ACHN (cell line): ENCODE measurements around the gene AQP5.

Experiments
- DNase-seq: peaks from one replicate; pipeline ENCODE4 v3.0.0-alpha.2; 2015
- in situ Hi-C: cut with HindIII; loops from 2 replicates; pipeline ENCODE4 v1.10.0; 2017; ENCODE audit warnings: low sequenced_read_pairs, low pct_ligation_motif_present, low pct_unique_long_range_greater_than_20kb

The AQP5 gene

DNA sequence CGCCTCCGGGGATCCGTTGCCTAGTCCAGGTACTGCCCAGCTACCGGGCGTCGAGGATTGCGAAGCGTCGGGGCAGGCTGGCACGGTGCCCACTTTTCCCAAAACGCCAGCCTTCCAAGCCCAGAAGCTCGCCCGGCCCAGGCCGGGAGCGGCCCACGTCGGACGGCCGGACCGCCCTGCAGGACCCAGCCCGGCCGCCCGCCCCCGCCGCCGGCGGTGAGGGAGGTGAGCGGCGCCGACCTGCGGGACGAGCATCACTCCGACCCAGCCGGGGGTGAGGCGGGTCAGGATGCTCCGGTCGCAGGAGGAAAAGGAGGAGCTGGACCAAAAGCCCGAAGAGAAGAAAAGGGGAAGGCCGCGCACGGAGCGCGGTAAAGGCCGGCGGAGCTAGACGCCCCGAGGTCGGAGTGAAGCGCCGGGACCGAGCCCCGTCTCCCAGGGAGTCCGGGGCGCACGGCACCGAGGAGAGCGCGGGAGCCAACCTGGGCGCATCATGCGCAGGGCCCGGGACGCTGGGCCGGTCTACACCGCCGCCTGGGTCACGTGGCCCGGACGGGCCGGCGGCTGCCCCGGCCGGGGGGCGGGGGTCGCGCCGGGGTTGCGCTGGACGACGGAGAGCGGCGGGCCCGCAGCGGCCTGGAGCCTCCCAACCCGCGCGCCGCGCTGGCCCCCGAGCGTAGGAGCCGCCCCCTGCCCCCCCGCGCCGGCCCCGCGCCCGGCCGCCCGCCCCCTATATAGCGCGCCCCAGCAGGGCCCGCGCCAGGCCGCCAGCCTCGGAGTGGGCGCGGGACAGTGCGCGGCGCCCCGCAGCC lies at the start of gene AQP5:
Gene AQP5 (plus strand): TSS at position 762 of the 812 bp plus-strand sequence. CDS start 146 bp downstream, outside the sequence.
- in situ Hi-C loops: loop anchor here (25.0 kb wide), 1 partner anchor 101 kb away; the partner anchor contains the start of gene ASIC1
- no peak for DNase-seq

DNA sequence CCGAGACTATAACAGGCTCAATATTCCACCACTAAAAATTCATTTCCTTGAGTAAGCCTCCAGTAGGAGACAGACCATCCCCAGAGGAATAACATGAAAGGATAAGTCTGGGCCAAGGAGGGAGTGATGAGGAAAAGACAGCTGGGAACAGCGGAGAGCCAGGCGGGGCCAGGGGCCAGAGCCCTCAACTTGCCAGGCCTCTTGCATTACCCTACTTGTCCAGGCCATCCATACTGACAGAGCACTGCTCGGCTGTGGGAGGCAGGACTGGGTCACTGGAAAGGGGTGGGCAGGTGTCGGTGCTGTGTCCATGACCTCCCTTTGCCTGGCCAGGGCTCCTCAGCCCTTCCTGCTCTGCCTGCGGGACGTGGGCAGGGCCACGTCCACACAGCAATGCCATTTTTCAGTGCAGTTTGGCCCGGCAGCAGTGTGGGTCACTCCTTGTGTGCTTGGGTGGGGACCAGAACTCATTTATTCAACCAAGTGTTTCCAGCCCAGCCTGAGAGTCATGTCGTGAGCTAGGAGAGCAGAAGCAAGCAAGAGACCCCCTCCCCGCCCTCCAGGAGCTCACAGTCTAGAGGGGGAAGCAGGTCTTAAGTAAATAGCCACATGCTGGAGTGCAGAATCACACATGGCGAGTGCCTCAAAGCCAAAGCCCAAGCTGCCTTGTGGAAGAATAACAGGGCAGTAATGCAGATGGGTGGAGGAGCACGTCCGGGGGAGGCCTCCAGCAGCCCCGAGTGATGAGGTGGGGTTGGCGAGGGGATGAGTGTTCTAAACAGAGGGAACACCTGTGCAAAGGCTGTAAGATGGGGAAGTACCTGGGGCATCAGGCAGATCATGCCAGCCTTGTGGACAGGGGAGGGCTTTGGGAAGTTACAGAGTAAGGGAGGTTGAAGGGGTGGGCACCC lies 49.1 kb upstream of the AQP5 start:
- DNase-seq: no peak
- in situ Hi-C loops: no loop called here

DNA sequence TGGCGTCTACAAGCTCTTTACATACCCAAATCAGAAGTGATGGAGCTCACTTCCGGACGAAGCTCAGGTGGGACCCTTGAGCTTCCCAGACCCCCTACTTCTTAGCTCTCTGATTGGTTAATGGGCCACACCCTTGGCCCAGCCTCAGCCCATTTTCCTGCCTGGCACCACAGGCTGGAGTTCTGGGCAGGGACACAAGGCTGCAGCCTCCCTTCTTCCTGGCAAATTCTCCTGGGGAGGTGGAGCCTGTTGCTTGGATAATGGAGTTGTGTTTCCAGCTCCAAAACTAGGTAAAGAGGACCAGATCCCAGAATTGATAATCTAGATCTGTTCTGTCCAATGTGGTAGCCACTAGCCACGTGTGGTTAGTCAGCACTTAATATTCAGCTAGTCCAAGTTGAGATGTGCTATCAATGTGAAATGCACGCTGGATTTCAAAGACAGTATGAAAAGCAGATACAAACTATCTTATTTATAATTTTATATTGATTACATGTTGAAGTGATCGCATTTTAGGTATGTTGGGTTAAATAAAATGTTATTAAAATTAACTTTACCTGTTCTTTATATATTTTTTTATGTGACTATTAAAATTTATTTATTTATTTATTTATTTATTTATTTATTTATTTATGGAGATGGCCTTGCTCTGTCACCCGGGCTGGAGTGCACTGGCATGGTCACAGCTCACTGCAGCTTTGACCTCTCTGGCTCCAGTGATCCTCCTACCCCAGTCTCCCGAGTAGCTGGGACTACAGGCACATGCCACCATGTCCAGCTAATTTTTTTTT lies 45.3 kb upstream of the AQP5 start:
- no peak for DNase-seq
- in situ Hi-C loops: no loop called here

DNA sequence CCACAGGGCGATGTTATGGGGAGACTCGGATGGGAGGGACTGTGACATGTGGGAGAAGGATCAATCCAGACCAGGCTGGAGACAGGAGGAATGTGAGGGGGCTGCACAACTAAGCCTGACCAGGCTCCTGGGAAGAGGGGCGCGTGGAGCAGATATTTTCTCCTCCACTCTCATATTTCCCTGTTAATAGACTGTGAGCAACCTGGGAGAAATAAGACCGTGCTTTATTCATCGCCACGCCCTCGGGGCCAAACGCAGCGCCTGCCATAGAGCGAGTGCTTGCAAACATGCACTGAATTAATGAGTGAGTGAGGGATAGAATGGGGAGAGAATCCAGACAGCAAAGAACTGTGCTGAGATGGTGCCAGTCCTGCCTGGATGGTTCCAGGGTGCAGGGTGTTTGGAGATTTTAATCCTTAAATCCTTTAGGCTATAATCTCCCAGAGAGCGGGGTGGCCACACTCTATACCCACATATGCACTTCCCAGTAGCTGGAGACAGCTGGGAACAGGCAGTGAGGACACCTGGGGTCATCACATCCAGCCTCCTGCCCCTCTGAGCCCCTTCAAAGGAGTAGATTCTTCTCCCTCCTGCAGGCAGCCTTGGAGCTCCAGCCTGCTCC lies 44.4 kb upstream of the AQP5 start:
- in situ Hi-C loops: no loop called here
- no peak for DNase-seq

DNA sequence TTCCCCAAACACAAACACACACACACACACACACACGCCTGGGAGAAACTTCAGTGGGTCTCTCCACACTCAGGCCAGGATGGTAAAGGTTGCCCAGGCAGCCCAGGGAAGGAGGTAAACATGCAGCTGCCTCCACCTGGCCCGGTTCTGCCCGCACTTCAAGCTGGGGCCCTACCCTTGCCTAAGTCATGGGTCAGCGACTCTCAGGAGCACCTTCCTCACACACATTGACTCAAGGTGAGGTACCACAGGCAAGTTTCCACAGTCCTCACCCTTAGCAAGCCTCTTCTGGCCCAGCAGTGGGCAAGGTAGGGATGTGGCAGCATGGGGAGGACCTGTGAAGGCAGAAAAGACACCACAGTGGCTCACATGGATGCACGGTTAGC lies 43.9 kb upstream of the AQP5 start:
- DNase-seq: no peak
- in situ Hi-C loops: no loop called here

DNA sequence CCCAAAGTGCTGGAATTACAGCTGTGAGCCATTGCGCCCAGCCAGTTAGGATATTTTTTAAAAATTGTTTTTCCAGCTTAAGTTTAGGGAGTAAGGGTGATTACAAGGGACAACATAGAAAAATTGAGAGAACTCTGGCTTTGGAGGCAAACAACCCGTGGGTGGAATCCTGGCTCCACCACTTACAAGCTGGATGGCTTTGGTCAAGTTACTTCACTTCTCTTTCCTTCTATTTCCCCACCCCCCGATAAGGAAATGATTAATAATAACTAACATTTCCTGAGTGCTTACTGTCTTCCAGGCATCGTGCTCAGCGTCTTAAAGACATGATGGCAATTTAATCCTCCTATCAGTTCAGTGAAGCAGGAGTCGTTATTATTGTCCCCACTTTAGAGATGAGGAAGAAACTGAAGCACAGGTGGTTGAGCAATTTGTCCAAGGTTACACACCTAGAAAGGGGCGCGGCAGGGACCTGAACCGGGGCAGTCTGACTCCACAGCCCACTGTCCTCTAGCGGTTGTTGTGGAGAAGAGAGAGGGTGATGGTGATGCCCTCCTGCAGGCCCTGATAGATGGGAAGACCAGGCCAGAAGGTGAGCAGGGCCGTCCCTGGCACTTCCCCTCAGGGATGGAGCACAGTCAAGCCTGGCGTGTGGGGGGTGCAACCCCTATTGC lies 41.3 kb upstream of the AQP5 start:
- in situ Hi-C loops: no loop called here
- no peak for DNase-seq

DNA sequence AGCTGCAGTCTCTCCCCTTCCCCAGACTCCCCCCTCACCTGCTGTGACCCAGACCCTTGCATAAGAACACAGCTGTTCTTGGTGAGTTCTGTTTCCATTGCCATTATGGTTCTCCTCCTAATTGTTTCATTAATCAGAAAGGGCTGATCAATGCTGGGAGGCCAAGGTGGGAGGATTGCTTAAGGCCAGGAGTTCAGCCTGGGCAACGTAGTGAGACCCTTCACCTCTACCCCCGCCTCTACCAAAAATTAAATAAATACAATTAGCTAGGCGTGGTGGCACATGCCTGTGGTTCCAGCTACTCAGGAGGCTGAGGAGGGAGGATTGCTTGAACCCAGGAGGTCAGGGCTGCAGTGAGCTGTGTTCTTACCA lies 40.8 kb upstream of the AQP5 start:
- in situ Hi-C loops: no loop called here
- no peak for DNase-seq

DNA sequence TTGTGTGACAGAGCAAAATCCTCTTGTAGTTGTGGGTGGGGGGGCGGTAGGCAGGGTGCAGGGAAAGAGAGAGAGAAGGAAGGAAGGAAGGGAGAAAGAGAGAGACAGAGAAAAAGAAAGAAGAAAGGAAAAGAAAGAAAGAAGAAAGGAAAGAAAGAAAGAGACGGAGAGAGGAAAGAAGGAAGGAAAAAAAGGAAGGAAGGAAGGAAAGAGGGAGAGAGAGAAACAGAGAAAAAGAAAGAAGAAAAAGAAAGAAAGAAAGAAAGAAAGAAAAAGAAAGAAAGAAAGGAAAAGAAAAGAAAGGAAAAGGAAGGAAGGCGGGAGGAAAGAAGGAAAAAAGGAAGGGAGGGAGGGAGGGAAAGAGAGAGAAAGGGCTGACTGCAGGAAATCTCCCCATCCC lies 40.4 kb upstream of the AQP5 start:
- in situ Hi-C loops: no loop called here
- no peak for DNase-seq

DNA sequence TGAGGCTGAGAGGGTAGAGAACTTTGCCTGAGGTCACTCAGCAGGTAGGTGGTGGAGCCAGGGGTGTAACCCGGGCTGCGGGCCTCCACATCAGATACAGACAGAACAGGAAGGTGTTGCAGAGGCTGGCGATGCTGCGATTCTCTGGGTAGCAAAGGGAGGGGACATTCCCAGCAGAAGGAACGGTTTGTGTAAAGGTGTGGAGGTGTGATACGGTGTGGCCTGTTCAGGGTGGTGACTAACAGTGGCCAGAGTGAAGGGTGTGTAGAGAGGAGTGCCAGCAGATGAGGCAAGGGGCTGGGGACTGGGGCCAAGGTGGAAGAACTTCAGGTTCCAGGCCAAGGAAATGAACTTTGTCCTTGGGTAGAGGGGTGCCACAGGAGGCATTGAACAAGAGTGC lies 39.7 kb upstream of the AQP5 start:
- DNase-seq: no peak
- in situ Hi-C loops: no loop called here

DNA sequence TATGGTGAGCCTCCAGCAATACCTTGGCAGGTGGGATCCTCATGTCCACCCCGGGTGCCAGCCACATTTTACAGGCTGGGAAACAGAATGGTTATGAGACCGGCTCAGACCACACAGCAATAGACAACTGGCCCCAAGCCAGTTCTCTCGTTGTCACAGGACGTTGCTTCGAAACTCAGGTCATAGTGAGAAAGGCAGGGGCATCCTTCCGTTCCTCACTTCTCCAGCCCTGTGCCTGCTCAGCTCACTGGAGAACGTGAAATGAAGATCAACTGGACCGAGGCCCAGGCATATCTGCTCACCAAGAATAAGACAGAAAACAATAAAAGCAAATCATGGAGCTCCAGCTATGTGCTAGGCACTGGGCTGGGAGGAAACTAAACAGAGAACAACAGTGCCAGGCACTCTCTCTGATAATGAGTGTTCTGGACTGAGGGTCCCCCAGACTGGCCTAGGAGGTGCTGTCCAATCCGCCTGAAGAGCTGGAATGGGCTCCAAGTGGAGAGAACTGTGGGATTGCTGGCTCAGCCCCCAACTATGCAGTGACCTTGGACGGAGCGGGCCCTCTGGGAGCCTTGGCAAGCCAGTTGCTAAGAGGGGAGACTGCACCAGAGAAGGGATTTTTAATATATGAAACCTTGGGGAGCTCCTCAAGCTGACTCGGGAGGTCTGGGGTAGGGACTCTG lies 39.2 kb upstream of the AQP5 start:
- in situ Hi-C loops: no loop called here

DNA sequence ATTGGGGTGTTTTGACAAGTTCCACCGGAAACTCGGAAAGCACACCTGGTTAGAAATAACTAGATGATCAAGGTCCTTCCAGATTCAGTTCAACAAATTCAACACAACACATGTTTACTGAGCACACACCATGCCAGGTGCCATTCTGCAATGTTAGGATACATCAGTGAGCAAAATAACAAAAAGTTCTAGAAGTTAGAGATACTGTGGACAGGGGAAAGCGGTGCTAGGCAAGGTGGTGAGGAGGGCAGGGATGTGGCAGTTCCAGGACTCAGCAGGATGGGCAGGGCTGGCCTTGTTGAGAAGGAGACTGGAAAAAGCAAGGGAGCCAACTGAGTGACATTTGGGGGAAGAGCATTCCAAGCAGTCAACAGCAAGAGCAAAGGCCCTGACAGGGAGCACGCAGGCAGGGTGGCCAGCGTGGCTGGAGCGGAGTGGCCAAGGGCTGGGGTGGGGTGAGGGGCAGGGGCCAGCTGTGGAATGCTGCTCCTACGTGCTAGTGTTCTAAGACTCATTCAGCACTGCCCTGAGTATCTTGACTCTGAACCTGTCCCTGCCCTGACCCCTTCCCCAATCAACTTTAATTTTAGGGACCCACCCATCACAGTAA lies 38.5 kb upstream of the AQP5 start:
- in situ Hi-C loops: no loop called here
- no peak for DNase-seq

More for the DNA sequence above, 39.2 kb upstream of the AQP5 start:
- DNase-seq: no peak

DNA sequence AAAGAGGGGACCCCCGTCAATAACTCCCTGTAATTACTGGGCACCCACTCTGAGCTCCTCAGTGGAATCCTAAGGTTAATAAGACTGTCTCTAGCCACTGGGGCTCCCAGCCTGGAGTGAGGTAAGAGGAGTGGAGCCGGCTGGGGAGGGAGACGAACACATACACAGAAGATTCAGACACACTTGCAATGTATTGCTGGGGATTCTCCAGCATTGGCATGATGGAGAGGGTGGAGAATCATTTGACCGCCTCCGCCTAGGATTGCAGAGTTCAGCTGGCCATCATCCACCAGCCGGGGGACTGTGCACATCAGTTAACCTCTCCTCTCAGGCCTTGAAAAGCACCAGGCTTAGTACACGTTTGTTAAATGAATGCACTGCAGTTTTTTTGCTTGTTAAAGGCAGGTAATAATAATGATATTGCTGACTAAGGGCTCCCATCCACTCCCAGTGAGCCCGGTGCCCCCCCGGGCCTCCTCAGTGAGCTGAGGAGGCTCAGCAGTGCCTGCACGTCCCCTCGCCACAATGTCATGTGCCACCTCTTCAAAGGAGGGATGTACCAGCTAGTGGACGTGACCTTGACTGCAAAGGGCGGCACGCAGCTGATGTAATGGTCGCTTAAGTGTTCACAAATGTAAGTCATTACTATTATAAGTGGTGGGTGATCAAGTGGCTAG lies 37.7 kb upstream of the AQP5 start:
- DNase-seq: no peak
- in situ Hi-C loops: no loop called here

DNA sequence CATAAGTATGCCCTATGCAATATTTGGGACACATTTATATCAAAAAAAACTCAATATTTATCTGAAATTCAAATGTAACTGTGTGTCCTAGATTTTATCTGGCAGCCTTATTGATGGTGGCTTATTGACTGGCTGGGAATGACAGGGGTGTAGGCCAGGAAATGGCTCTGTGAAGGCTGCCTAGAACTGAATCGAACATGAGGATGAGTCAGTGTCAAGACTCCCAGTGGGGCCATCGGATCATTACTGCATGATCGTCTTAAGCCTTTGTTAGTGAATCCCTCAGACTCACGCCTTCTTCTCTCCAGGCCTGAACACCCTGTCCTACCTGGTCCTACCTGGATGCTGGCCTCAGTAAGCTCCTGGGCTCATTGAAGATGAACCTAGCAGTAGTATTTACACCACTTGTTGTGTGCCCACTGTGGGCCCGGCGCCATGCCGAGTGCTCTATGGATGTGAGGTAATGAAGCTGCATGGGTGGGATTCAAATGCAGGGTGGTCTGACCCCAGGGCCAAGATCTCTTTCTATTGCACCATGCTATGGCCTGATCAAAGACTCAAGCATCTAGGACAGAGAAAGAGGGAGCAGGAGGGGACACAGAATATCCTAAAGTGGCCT lies 36.9 kb upstream of the AQP5 start:
- in situ Hi-C loops: no loop called here

DNA sequence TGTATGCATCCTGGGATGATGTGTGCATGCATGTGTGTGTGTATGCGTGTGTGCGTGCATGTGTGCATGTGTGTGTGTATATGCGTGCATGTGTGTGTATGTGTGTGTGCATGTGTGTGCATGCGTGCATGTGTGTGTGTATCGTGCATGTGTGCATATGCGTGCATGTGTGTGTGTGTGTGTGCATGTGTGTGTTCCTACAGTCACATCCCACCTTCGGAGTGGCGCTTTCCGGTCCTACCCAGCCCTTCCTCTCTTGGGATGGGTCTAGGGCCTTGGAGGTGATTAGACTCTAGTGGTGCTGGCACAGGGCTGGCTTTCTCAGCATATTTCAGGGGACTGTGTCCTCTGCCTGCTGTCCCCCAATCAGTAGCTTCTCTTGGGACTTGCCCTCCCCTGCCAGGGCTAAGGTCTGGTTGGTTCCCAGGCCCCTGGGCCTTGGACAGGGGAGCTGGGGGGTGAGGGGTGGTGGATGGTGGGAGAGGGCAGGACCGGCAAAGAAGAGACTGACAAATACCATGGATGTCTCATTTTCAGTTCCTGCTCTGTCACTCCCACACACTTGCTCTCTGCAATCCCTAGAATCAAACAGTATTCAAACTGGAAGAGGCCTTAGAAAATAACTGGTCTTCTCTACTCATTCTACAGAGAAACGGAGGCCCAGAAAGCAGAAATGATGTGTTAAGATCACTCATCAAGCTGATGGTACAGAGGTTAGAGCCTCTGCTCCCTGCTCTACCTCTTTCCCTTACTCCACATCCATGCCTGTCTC lies 36.1 kb upstream of the AQP5 start:
- in situ Hi-C loops: no loop called here
- no peak for DNase-seq

More for the DNA sequence above, 36.9 kb upstream of the AQP5 start:
- no peak for DNase-seq

DNA sequence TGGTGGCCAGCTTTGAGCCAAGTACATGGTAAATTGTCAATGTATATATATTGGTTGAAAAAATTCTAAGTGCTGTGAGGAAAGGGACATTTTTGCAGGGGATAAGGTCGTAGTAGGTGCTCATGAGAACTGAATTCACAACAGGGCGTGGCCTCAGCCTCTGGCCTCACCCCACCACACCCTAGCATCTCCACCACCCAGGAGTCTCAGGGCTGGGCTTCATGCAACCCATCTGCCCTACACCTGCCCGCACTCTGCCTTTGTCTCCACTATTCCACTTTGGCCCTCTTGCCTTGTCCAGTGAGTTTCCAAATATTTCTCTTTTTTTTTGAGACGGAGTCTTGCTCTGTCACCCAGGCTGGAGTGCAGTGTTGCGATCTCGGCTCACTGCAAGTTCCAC lies 33.2 kb upstream of the AQP5 start:
- no peak for DNase-seq
- in situ Hi-C loops: no loop called here

DNA sequence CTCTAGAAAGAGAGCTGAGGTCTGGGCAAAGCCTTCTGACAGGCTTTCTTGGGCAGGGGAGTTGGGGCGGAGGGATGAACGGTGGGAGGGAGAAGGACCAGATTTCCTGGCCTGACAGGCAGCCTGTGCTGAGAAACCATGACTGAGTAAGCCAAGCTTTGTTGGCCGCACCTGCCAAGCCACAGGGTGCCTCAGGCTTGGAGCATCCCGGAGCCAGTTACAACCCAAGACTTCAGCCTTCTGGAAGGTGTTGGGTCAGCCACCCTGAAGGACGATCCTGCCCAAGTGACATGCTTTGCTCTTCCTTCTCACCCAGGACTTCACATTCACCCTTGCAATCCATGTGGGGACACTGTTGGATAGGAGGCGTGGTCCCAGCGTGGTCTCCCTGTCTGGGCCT lies 32.1 kb upstream of the AQP5 start:
- no peak for DNase-seq
- in situ Hi-C loops: no loop called here
